BJ (cell line): Measurements from ENCODE around the gene LPAR3. TPM values are rescaled to one million over a fixed set of nuclear protein-coding genes. Genes with fewer than 3 reads are reported as not detected.

Source experiments
- CTCF ChIA-PET: fragments of 350-600 bp; formaldehyde crosslinking; extraction: SDS; loops from one replicate; lab custom pipeline; 2021; ENCODE audit warnings: antibody characterized with exemption, inconsistent platforms; lab: Yijun Ruan, JAX
- POLR2A ChIA-PET: fragments of 300-600 bp; sonication (Branson Sonifier 250); formaldehyde crosslinking; extraction: SDS; loops from one replicate; lab custom pipeline; 2021; ENCODE audit warnings: antibody characterized with exemption; lab: Charles Lee
- DNase-seq: peaks from one replicate; pipeline ENCODE4 v3.0.0-alpha.2; 2011; ENCODE audit warnings: low read depth
- H3K27me3 ChIP-seq: 2 replicates; pipeline ENCODE4 v1.6.0; 2011; ENCODE audit warnings: low read length; ENCODE audit not compliant: control insufficient read depth, insufficient read depth
- H3K36me3 ChIP-seq: 2 replicates; pipeline ENCODE4 v1.5.1; 2011; ENCODE audit warnings: low read length; ENCODE audit not compliant: control insufficient read depth, insufficient read depth
- H3K4me3 ChIP-seq: 2 replicates; pipeline ENCODE4 v1.5.1; 2011; ENCODE audit warnings: low read depth, mild to moderate bottlenecking, control low read depth, low read length
- CTCF ChIP-seq: IDR thresholded peaks from 2 replicates; pipeline ENCODE4 v1.5.1; 2011; ENCODE audit warnings: low read depth, mild to moderate bottlenecking, control low read depth, inconsistent platforms, low read length, moderate library complexity; ENCODE audit not compliant: insufficient read depth
- polyA minus RNA-seq: library from RNA; depleted of rRNA, polyadenylated mRNA; stranded (reverse); fragments of >200 nt; gene quantifications from 2 replicates; pipeline ENCODE4 v1.2.3, GENCODE V29; 2011; rRNA and poly(A)+ RNA removed
- polyA plus RNA-seq: library from polyadenylated mRNA; depleted of rRNA; stranded (reverse); fragments of >200 nt; gene quantifications from 2 replicates; pipeline ENCODE4 v1.2.3, GENCODE V29; 2011; rRNA removed

Gene LPAR3
- polyA plus RNA-seq (0.05 TPM in 1 of 2 replicates, not detected in the other), polyA minus RNA-seq (0.21 TPM in 1 of 2 replicates, not detected in the other)

DNA sequence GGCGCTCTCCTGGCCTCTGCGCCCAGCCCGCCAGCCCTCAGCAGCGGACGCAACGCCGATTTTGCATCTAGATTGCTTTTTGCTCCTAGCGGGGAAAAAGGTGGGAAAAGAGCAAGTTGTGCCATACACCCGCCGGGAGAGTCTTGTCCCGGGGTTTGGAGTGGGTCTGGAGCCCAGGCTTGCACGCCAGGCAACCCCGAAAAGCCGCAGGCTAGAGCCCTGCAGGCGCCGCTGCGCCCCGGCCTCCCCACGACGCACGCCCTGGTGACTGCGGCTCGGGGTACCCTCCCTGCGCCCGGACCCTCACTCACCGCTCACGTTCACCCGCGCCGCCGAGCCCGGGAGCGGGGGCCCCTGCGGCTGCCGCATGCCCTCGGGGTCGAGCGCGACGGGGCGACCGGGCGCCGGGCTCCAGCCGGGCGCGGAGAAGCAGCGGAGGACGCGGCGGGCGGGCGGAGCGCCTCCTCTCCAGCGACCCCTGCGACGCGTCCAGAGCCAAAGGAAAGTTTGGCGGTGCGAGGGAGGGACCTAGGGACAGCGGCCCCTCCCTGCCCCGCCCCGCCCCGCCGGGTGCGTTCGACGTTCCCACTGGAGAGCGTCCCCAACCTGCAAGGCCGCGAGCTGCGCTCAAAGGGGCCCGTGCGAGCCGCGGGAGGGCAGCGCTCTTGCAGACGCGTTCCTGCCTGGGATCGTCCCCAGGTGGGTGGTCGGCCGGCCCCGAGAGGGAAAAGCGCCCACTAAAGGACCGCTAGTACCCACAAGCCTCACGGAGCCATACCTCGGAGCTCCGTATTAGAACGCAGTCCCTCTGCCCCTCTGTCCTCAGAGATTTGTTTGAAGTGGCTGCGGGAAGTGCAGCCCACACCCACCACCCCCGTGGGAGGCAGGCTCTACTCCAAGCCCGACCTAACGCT lies at the start of gene LPAR3:
Gene LPAR3 (minus strand): TSS at position 502 of the 914 bp plus-strand sequence. CDS start 27,086 bp downstream, outside the sequence.
- TF ChIP-seq CTCF, result no peak
- POLR2A ChIA-PET, result no interaction called here
- CTCF ChIA-PET, result no interaction called here
- peaks cover 14% of the 10 kb centered on the region for H3K27me3 ChIP-seq
- no peaks in the 10 kb centered on the region for H3K36me3 ChIP-seq
- DNase-seq, result no peak
- H3K4me3 ChIP-seq, result peak within 1 kb of the TSS; percentile 20

GRCh38 chr1:84941843-84942242 lies 48.8 kb upstream of the LPAR3 start:
- Histone ChIP-seq H3K36me3 (no peaks in the 10 kb centered on the region), H3K4me3 (no peak overlapping the region), H3K27me3 (no peaks in the 10 kb centered on the region; the same call in 1 of the 2 replicates)
- POLR2A ChIA-PET, result interaction anchor here (0.6 kb wide), 1 partner anchor 11 kb away, joined by 3 read pairs; no protein-coding TSS in a partner anchor
- DNase-seq, result no peak
- CTCF ChIA-PET, result interaction anchor here (0.9 to 8.9 kb wide), 6 partner anchors 61 to 317 kb away, joined by 3 to 100 read pairs (median 16); partner anchors contain the start of gene C1orf52
- TF ChIP-seq CTCF, result no peak

GRCh38 chr1:84940481-84940880 lies 47.5 kb upstream of the LPAR3 start:
- ChIA-PET POLR2A (no interaction called here), CTCF (interaction anchor here (1.3 to 1.5 kb wide), 2 partner anchors 63 to 187 kb away, joined by 3 to 4 read pairs; no protein-coding TSS in a partner anchor)
- TF ChIP-seq CTCF, result no peak
- DNase-seq, result no peak
- Histone ChIP-seq H3K27me3 (no peaks in the 10 kb centered on the region; the same call in 1 of the 2 replicates), H3K36me3 (no peaks in the 10 kb centered on the region), H3K4me3 (no peak overlapping the region)

DNA sequence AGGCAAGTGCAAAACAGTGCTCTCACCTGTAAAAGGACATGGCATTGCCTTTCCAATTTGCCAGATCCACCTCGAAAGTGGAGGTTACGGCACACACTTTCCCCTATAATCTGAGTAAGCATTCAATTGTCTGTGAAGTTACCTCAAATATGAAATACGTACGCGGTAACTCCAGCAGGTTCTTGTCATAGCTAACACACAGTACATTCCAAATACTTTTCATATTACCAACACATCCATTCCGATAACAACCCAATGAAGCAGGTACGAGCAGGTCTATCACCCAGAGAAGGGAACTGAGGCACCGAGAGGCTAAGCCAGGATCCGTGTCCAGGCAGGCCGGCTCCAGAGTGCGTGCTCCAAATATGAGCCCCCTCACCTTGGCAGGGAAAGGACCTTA lies 46.8 kb upstream of the LPAR3 start:
- ChIA-PET CTCF (interaction anchor here (1.5 to 2.4 kb wide), 2 partner anchors 168 to 186 kb away, joined by 4 to 13 read pairs; no protein-coding TSS in a partner anchor), POLR2A (no interaction called here)
- Histone ChIP-seq H3K4me3 (no peak overlapping the region), H3K27me3 (no peaks in the 10 kb centered on the region; the same call in 1 of the 2 replicates), H3K36me3 (no peaks in the 10 kb centered on the region)
- DNase-seq, result no peak
- TF ChIP-seq CTCF, result no peak

GRCh38 chr1:84939151-84939550 lies 46.1 kb upstream of the LPAR3 start:
- ChIA-PET CTCF (interaction anchor here (1.2 to 2.4 kb wide), 2 partner anchors 88 to 167 kb away, joined by 6 to 13 read pairs; no protein-coding TSS in a partner anchor), POLR2A (no interaction called here)

More at GRCh38 chr1:84939151-84939550, 46.1 kb upstream of the LPAR3 start:
- Histone ChIP-seq H3K27me3 (no peaks in the 10 kb centered on the region; the same call in 1 of the 2 replicates), H3K36me3 (no peaks in the 10 kb centered on the region), H3K4me3 (no peak overlapping the region)
- DNase-seq, result no peak
- TF ChIP-seq CTCF, result no peak
